ENCODE results near the gene JPT2. TPM values are rescaled to one million over a fixed set of nuclear protein-coding genes. Genes with fewer than 3 reads are reported as not detected.

The JPT2 gene
- total RNA-seq, 1 experiment from 2014 or later: 113 TPM

GRCh38 chr16:1670866-1671265 lies 7.2 kb upstream of the JPT2 start:
- no peak overlapping the region for H3K9ac ChIP-seq (ENCODE audit: low read length)
- peaks cover 0 to 15% of the 10 kb centered on the region in 2 experiments; a peak in 2 of 4 replicates for H3K4me1 ChIP-seq (ENCODE audit: control insufficient read depth in 1 of 2, insufficient read depth in 2 of 2, low read length in 2 of 2)
- H3K79me2 ChIP-seq (ENCODE audit: insufficient read depth, low read length): no peaks in the 10 kb centered on the region
- ChIA-PET RAD21 (ENCODE audit: low non-redundant PET in 1 of 2, low total read pairs in 2 of 2, uncharacterized antibody in 2 of 2, unreplicated experiment in 2 of 2) (no interaction called here), CTCF (no interaction called here), POLR2A (no interaction called here)
- no peaks in the 10 kb centered on the region for H3K9me2 ChIP-seq (ENCODE audit: insufficient read depth)
- H3K4me3 ChIP-seq (replicated peaks in 1 of 2; ENCODE audit: low read depth in 1 of 2, low read length in 2 of 2): no peak overlapping the region
- H2AFZ ChIP-seq (ENCODE audit: low read depth, low read length, poor library complexity, severe bottlenecking): no peak overlapping the region
- H3K4me2 ChIP-seq (ENCODE audit: low read length): no peak overlapping the region
- no peaks in the 10 kb centered on the region for H3K27me3 ChIP-seq (ENCODE audit: insufficient read depth, low read length)
- no peaks in the 10 kb centered on the region for H3K9me3 ChIP-seq (ENCODE audit: control insufficient read depth in 1 of 2, insufficient read depth in 1 of 2, low read depth in 1 of 2, low read length in 2 of 2)
- ATAC-seq (no peak), DNase-seq (ENCODE audit: low read depth, low spot score) (no peak)
- no peaks in the 10 kb centered on the region for H4K20me1 ChIP-seq (ENCODE audit: insufficient read depth)
- intact Hi-C loops (cut with micrococcal nuclease): no loop called here
- no peak overlapping the region for H3K27ac ChIP-seq (ENCODE audit: low read depth, low read length)
- TF ChIP-seq EGR1 (IDR thresholded peaks at IDR 0.05; ENCODE audit: low read depth) (no peak), ZFX (IDR thresholded peaks at IDR 0.05) (no peak)
- peaks cover 32 to 61% of the 10 kb centered on the region in 2 experiments for H3K36me3 ChIP-seq (ENCODE audit: control insufficient read depth in 1 of 2, insufficient read depth in 2 of 2, low read length in 2 of 2)
- no TSS peak for BruUV-seq (replicated peaks)

- Histone ChIP-seq H3K27ac (ENCODE audit: low read depth, low read length) (no peak overlapping the region), H4K20me1 (ENCODE audit: insufficient read depth) (no peaks in the 10 kb centered on the region), H3K9me2 (ENCODE audit: insufficient read depth) (no peaks in the 10 kb centered on the region), H3K79me2 (ENCODE audit: insufficient read depth, low read length) (peaks cover 5% of the 10 kb centered on the region), H2AFZ (ENCODE audit: low read depth, low read length, poor library complexity, severe bottlenecking) (no peak overlapping the region), H3K36me3 (ENCODE audit: control insufficient read depth in 1 of 2, insufficient read depth in 2 of 2, low read length in 2 of 2) (peaks cover 27 to 48% of the 10 kb centered on the region in 2 experiments), H3K9ac (ENCODE audit: low read length) (no peak overlapping the region), H3K27me3 (ENCODE audit: insufficient read depth, low read length) (no peaks in the 10 kb centered on the region), H3K4me2 (ENCODE audit: low read length) (no peak overlapping the region), H3K4me1 (ENCODE audit: control insufficient read depth in 1 of 2, insufficient read depth in 2 of 2, low read length in 2 of 2) (peaks cover 0 to 20% of the 10 kb centered on the region in 2 experiments; a peak in 2 of 4 replicates), H3K9me3 (ENCODE audit: control insufficient read depth in 1 of 2, insufficient read depth in 1 of 2, low read depth in 1 of 2, low read length in 2 of 2) (no peaks in the 10 kb centered on the region), H3K4me3 (replicated peaks in 1 of 2; ENCODE audit: low read depth in 1 of 2, low read length in 2 of 2) (no peak overlapping the region)
- RAD21 ChIA-PET (ENCODE audit: low non-redundant PET in 1 of 2, low total read pairs in 2 of 2, uncharacterized antibody in 2 of 2, unreplicated experiment in 2 of 2): no interaction called here
- POLR2A ChIA-PET: no interaction called here
- BruUV-seq (replicated peaks): no TSS peak
- CTCF ChIA-PET: no interaction called here
- no peak for TF ChIP-seq ZBTB33 (IDR thresholded peaks at IDR 0.05; ENCODE audit: extremely low read depth, insufficient replicate concordance, low read length)
- intact Hi-C loops (cut with micrococcal nuclease): no loop called here
- ATAC-seq: no peak
- DNase-seq (ENCODE audit: low read depth, low spot score): no peak
Measured at GRCh38 chr16:1673424-1674151, 4.5 kb upstream of the JPT2 start.

All from HCT116 (cell line).